AG10803 (cell line): Measurements from ENCODE around the gene NBR1.
"Not testable (repeated sequence)": the region's sequence is repeated elsewhere in the genome, so short reads cannot be mapped to it uniquely, and the experiment has no call there.

ENCODE experiments used
- DNase-seq: peaks from one replicate; pipeline ENCODE4 v3.0.0; 2010; ENCODE audit warnings: low read depth
- H3K4me3 ChIP-seq: 2 replicates; pipeline ENCODE4 v1.5.1; 2011; ENCODE audit warnings: mild to moderate bottlenecking, low read length, control low read depth
- TF ChIP-seq, protein P1 (sequence below): conservative IDR thresholded peaks from 2 replicates; pipeline ENCODE4 v1.5.1; 2011; ENCODE audit warnings: mild to moderate bottlenecking, low read length, control low read depth, inconsistent platforms

NBR1 gene

GRCh38 chr17:43143201-43143600 lies 27.8 kb upstream of the NBR1 start:
- TF ChIP-seq, protein P1, sequence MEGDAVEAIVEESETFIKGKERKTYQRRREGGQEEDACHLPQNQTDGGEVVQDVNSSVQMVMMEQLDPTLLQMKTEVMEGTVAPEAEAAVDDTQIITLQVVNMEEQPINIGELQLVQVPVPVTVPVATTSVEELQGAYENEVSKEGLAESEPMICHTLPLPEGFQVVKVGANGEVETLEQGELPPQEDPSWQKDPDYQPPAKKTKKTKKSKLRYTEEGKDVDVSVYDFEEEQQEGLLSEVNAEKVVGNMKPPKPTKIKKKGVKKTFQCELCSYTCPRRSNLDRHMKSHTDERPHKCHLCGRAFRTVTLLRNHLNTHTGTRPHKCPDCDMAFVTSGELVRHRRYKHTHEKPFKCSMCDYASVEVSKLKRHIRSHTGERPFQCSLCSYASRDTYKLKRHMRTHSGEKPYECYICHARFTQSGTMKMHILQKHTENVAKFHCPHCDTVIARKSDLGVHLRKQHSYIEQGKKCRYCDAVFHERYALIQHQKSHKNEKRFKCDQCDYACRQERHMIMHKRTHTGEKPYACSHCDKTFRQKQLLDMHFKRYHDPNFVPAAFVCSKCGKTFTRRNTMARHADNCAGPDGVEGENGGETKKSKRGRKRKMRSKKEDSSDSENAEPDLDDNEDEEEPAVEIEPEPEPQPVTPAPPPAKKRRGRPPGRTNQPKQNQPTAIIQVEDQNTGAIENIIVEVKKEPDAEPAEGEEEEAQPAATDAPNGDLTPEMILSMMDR = no peak
- no peak for DNase-seq
- H3K4me3 ChIP-seq = no peak overlapping the region

DNA sequence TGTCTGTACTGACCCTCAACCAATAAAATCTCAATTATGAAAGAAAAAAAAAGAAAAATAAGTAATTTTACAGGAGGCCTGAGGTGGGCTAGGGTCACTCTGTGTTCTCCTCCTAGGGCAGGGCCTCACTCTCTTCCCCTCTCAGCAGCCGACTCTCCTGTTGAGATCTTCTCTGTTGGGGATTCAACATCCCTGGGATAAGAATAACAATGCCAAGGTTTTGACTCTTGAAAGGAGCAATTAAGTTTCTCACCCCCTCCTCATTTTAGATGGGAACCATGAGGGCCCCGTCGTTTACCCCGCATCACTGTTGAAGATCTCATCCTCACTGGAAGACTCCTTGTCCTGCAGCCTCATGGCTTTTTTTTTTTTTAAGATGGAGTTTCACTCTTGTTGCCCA lies 24.4 kb upstream of the NBR1 start:
- H3K4me3 ChIP-seq = no peak overlapping the region
- no peak for DNase-seq
- TF ChIP-seq, protein P1 = no peak

DNA sequence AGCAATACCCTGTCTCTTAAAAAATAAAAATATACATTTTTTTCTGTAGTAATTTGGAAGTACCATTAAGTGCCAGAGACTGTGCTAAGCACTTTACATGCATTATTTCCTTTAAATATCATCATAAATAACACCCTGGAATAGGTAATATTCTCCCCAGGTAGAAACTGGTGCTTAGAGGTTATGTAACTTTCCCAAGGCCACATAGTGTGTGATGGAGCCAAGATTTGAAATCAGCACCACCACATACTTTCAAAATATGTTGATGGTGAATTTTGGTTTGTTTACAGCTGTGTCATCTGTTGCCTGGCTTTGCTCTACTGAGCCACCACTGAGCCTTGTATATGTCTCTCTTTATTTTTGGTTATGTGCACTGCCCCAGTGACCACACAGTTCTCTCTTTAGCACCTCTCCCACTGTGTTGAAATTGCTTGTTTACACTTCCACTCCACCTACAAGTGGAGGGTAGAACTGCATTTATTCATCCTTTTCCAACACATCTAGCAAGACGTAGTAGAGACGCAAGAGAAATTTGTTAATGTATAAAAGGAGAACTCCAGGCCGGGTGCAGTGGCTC lies 19.0 kb upstream of the NBR1 start:
- TF ChIP-seq, protein P1 = no peak
- no peak overlapping the region for H3K4me3 ChIP-seq
- DNase-seq = no peak

DNA sequence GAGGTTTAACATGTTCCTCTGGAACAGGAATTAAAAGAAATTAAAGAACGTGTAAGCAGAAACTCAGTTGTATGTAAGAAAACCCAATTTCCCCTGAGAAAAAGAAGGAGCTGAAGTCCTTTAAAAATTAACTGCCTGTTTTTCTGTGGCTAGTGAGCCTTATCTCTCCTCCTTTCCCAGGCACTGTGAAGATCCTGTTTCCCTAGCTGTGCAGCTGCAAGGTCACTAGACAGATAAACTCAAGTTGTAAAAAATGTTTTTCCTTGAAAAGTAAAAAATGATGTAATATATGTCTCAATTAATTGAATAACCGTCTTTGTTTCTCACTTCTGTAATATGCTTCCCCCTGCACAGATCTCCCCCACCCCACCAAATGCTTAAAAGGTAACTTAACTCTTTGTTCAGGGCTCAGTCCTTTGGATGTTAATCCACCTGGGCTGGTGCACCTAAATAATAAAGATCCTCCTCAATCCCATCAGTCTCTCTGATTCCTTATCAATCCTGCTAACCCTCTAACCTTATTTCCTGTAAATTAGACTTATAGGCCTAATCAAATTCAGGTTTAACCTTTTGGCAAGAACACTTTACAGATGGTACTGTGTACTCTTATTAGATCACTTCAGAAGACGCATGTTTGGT lies 17.7 kb upstream of the NBR1 start:
- H3K4me3 ChIP-seq, DNase-seq: not testable (repeated sequence)

GRCh38 chr17:43155666-43156065 lies 15.3 kb upstream of the NBR1 start:
- TF ChIP-seq, protein P1 = no peak
- DNase-seq = no peak
- no peak overlapping the region for H3K4me3 ChIP-seq

DNA sequence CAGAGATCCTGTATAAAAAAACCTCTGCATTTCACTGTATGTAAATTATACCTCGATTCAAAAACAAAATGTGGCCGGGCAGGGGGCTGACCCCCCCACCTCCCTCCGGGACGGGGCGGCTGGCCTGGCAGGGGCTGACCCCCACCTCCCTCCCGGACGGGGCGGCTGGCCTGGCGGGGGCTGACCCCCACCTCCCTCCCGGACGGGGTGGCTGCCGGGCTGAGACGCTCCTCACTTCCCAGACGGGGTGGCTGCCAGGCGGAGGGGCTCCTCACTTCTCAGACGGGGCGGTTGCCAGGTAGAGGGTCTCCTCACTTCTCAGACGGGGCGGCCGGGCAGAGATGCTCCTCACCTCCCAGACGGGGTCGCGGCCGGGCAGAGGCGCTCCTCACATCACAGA lies 11.8 kb upstream of the NBR1 start:
- H3K4me3 ChIP-seq, DNase-seq: not testable (repeated sequence)

- DNase-seq, H3K4me3 ChIP-seq: not testable (repeated sequence)
Measured at GRCh38 chr17:43159957-43160356, 11.1 kb upstream of the NBR1 start.

DNA sequence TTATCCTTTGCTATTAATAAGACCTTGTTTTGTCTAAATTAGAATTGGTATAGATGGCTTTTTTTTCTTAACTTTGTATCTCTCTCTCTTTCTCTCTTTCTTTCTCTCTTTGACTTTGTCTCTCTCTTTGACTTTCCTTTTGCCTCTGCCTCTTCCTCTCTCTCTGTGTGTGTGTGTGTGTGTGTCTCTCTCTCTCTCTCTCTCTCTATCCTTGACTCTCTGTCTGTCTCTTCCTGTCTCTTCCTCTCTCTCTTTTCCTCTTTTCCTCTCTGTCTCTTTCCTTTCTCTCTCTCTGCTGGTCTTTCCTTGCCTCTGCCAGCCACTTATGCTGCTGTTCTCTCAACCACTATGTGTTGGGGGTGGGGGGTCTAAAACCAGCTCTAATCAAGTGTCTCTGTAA lies 5.0 kb upstream of the NBR1 start:
- H3K4me3 ChIP-seq, DNase-seq: not testable (repeated sequence)

- H3K4me3 ChIP-seq = peak overlapping the region; percentile 83
- TF ChIP-seq, protein P1 = no peak
- DNase-seq = peak; percentile 44
Measured at GRCh38 chr17:43169561-43170139, 1.4 kb upstream of the NBR1 start.
